ENCODE measurements around the gene TEK. TPM values are rescaled to one million over a fixed set of nuclear protein-coding genes. Genes with fewer than 3 reads are reported as not detected.
A peak's percentile ranks its signal among the peaks of the same experiment; 100 is the strongest.
"Not testable (repeated sequence)": the region's sequence is repeated elsewhere in the genome, so short reads cannot be mapped to it uniquely, and the experiment has no call there.

TEK gene
- total RNA-seq, result 8.1 TPM

DNA sequence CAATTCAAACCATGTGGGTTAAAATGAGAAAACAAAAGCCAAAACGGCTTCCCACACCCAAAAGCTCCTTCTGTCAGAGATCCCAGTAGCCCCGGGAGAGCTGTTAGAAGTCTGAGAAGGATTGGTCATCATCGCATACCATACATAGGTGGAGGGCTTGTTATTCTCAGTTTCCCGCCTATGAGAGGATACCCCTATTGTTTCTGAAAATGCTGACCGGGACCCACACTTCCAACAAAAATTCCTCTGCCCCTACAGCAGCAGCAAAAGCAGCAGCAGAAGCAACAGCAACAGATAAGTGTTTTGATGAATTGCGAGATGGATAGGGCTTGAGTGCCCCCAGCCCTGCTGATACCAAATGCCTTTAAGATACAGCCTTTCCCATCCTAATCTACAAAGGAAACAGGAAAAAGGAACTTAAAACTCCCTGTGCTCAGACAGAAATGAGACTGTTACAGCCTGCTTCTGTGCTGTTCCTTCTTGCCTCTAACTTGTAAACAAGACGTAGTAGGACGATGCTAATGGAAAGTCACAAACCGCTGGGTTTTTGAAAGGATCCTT is at the start of gene TEK:
Gene TEK (plus strand): TSS at position 245 of the 561 bp plus-strand sequence. CDS start 366 bp downstream, outside the sequence.
- no peak for DNase-seq (ENCODE audit: low spot score)

DNA sequence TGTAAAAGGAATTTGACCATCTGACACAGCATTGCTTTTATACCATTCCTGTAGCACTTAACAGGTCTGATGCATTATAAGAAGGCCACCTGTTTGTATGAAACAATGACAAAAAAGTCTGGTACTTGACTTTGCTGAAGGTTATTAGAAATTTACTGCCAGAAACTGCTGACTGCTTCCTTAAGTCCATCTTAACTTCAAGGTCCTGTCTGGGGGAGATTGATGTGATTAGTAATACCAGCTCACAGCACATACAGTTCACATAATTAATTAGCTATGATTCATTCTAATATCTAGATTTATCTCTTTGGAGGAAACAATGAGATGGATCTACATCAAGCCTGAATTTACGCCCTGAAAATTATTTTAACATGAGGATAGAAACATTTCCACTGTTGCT is 49.6 kb upstream of the TEK start:
- no peak for DNase-seq (ENCODE audit: low spot score)

DNA sequence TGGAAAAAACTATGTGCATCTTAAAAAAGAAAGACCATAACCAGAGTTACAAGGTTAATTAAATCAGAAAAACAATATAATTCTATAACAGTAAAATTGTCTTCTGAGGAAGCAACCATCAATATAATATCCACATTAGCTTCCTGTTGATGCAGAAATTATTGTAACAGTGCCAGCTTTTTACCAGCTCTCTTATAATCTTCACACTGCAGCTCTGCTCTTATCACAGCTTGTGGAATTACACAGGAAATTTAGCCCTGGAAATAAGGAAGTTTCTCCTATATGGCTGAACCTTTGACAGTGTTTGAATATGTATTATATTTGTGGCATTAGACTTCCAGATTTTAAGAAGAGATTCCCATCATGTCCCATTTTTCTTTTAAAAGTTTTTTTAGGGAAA is 49.1 kb upstream of the TEK start:
- DNase-seq (ENCODE audit: low spot score), result no peak

DNA sequence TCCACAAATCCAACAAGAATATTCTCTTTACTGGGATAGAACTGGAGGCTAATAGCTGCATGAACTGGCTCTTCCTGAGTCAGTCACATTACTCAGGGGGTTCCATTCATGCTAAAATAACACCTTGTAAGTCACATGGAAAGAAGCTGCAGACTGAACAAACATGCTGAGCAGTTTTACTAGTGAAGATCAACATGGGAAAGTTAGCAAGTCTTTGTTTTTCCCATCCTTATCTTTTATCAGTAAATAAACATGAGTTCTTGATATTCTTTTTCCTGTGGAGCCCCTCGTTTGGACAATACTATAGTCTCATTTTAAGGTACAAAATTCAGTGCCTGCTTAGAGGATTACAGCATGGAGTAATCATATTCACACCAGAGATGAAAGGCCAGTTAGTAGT is 43.7 kb upstream of the TEK start:
- no peak for DNase-seq (ENCODE audit: low spot score)

DNA sequence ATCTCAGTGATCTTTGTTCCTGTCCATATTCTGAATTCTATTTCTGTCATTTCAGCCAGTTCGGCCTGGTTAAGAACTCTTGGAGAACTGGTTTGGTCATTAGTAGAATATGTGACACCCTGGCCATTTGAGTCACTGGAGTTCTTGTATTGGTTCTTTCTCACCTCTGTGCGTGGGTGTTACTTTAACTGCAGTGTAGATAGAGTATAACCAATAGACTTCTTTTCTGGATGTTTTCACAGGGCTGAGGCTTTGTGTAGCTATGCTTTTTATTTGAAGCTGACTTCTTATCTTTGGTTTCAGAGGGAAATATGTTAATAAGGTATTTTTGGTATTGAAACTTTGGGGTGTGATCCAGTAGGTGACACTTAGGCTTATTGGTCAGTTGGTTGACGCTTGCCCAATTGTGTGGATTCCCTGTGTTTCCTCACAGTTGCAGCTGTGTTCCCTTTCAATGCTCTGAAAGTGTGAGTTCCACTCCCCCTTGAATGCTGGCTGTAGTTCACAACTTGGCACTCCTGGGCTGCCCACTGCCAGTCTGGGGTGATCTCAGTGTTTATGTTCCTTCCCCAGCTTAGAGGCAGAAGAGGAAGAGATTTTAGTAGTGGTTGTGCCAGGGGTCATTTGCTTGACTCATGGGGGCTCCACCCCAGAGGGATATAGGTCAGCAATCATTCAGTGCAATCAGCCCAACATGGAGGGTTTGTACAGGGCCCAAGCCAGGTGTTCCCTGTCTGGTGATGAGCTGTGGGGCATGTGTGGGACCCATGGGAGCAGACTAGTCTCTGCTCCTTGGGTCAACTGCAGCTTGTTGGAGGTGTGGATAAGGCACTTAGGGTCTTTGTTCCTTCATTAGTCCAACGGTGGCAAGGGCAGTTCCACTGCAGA is 34.9 kb upstream of the TEK start:
- no peak for DNase-seq (ENCODE audit: low spot score)

DNA sequence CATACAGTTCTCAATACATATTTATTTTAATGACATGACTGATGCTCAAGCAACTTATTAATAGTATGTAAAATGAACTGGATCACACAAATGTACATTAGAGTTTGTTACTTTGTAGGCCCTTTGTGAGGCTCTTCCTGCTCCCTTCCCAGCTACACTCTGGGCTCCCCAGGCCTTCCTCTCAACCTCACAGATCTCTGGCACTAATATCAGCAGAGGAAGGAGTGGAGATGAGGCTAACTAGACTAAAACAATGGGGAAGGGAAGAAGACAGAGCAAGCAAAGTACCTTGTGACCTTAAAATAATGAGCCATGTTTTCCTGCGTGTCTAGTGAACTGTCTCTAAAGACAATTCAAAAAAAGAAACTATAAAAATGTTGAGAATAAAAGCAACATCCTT is 30.3 kb upstream of the TEK start:
- DNase-seq (ENCODE audit: low spot score), result no peak

DNA sequence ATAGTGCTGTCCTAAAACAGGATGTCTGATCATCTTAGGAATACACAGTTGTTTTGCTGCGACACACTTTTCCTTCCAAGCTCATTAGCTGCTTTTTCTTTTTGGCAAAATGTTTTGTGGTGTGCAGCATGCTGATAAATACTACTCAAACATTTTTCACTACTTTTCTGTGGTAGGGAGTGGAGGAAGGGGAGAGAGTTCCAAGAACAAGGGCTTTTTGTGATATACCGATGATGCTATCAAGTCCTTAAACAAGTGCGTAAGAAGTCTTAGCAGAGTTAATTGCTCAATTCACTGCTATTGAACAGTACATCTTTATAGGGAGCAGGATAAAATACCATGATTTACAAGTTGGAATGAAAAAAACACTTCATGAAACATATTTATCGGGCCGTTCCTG is 23.6 kb upstream of the TEK start:
- no peak for DNase-seq (ENCODE audit: low spot score)

DNA sequence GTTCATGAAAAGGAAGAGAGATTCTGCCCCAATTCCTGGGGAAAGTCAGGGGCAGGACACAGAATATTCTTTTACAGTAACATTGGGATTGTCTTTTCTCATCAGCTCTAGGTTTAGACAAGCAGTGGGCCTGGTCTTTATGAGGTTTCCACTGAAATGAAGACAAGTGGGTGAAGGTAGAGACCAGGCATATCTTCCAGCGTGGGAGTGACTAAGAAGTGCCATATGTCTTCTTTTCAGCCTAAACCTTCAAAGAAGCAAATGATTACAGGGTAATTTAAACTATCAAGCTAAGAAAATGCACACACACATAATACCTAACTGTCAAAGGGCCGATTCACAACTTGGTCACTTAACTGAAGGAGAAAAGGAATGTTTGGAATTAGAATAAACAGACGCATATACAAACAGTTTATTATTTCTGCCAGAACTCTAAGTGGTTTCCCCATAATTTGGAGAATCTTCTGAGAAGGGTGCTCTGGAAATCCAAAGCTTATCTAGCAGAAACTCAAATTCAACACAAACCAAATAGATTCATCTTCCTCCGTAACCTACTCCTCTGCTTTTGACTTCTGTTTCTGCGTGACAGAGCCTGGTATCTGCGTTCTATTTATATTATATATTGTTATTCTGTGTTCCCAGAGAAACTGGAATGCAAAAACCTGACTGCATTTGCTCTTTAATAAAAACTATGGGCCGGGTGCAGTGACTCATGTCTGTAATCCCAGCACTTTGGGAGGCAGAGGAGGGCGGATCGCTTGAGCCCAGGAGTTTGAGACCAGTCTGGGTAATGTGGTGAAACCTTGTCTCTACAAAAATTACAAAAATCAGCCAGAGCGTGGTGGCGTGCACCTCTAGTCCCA is 22.0 kb upstream of the TEK start:
- DNase-seq (ENCODE audit: low spot score), result no peak

DNA sequence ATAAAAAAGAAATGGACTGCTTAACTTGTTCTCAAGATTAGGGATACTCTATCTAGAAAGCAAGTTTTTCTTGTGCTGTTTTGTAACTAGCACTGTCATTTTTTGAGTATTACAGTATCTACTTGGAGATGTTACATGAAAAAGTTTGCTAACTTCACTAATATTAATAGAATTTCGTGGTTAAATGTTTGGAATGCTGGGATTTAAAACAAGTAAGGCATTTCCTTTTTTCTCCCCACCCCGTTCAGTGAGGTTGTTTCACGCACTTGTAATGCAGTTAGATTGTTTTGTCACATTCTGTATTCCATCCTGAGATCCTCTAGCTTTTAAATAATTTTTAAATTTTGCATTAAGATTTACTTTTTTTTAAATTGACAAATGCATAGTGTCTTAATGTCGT is 20.0 kb upstream of the TEK start:
- DNase-seq (ENCODE audit: low spot score), result no peak

DNA sequence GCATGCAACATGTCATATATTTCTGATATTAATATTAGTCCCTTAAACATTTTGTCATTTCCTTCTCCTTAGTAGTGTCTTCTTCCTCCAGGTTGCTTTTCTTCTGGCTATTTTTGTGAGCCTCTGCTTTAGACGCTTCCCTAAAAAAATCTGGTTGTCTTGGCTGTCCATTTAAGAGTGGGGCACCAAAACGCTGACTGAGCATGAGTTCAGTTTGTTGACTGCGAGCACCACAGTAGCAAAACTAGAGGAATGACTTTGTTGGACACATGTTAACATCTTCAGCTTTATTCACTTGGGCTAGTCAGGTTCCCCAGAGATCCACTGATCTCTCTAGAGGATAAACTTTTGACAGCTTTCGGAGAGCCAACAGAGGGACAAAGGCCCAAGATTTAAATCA is 19.3 kb upstream of the TEK start:
- DNase-seq (ENCODE audit: low spot score), result no peak

DNA sequence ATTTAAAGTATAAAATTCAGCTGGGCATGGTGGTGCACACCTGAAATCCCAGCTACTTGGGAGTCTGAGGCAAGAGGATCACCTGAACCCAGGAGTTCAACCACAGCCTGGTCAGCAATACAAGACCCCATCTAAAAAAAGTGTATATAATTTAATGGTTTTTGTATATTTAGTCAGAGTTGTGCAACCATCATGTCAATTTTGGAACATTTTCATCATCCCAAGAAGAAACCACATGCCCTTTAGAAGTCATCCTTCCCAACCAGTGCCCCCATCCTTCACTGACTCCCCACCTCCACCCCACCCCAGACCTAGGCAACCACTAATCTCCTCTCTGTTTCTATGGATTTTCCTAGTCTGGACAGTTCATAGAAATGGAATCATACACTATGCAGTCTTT is 18.8 kb upstream of the TEK start:
- no peak for DNase-seq (ENCODE audit: low spot score)

DNA sequence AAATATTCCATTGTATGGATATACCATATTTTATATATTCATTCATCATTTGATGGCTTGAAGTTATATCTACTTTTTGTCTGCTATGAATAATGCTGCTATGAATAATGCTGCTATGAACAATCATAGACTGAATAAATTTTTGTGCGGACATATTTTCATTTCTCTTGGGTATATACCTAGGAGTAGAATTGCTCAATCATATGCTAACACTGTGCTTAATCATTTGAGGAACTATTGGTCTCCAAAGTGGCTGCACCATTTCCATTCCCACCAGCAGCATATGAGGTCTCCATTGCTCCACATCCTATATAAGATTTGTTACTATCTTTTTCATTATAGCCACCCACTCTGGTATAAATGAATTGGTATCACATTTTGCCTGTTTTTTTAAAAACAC is 18.3 kb upstream of the TEK start:
- no peak for DNase-seq (ENCODE audit: low spot score)

DNA sequence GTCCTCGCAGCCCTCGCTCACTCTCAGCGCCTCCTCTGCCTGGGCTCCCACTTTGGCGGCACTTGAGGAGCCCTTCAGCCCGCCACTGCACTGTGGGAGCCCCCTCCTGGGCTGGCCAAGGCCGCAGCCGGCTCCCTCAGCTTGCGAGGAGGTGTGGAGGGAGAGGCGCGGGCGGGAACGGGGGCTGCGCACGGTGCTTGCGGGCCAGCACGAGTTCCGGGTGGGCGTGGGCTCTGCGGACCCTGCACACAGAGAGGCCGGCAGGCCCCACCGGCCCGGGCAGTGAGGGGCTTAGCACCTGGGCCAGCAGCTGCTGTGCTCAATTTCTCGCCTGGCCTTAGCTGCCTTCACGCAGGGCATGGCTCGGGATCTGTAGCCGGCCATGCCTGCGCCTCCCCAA is 16.5 kb upstream of the TEK start:
- DNase-seq (ENCODE audit: low spot score), result not testable (repeated sequence)

DNA sequence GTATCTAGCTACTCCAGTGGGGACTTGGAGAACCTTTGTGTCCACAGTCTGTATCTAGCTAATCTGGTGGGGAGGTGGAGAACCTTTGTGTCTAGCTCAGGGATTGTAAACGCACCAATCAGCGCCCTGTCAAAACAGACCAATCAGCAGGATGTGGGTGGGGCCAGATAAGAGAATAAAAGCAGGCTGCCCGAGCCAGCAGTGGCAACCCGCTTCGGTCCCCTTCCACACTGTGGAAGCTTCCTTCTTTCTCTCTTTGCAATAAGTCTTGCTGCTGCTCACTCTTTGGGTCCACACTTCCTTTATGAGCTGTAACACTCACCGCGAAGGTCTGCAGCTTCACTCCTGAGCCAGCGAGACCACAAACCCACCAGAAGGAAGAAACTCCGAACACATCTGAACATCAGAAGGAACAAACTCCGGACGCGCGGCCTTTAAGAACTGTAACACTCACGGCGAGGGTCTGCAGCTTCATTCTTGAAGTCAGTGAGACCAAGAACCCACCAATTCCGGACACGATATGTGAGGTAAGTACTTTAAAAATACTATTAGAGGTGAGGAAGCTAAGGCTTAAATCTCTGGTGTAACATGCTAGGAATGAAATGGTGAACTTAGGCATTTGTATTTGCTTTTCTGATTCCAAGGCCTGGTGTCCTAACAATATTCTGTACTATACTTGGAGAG is 15.5 kb upstream of the TEK start:
- not testable (repeated sequence) for DNase-seq (ENCODE audit: low spot score)

DNA sequence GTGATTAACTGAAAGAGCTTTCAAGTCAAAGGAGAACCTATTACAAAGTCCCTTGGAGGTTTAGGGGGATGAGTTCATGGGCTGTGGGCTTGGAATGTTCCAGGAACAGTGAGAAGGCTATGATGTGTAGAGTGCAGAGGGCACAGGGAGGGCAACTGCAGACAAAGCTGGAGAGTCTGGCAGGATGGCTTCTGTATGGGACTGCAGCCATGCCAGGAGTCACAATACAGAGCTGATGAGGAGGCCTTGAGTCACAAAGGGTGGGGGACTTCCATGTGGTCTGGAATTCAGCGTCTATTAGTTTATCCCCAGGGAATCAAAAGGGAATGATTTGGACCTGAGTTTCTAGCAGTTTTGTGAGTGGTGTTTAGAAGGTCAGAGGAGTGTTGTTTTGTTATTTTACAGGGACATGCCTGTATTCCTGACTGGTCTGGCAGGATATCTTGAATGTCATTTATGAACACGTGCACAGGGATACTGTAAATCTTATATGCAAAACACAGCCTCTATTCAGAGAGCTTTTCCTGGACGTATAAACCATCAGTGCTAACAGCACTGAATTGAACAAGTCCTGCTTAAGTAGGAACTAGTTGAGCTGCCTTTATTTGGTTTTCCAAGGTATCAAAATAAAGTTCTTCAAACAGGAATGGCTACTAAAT is 14.3 kb upstream of the TEK start:
- DNase-seq (ENCODE audit: low spot score), result no peak

DNA sequence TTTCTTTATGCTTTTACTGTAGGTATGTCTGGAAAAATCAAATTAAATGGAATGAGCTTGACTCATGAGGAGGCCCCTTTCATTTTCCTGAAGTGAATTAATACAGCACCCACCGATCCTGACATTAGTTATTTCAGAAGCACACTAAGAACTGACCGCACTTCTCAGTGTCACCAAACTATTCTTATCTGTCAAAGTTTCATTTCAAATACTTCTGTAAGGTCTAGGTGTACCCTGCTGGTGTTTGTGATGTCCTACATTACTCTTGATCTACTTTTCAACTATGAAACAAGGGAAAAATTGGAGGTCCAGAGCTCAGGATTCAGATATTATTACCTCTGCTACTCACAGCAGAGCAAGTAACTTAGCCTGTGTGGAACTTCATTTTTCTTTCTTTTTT is 1.8 kb upstream of the TEK start:
- DNase-seq (ENCODE audit: low spot score), result no peak

DNA sequence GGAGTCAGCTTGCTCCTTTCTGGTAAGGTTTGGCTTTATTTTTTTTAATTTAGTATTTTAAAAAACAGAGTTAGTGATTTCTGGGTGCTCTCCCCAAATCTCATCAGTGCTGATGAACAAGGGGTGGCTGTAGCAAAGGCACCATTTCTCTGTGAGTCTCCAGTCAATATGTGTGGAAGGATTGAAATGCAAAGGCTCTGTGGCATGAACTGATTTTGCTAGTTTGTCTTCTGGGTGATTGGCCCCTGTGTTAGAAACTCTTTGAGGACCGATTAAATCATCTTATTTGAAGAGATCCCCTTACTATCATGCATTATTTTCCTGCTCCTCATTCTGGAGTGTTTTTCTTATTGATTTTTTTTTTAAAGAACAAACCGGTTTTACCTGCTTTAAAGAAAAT is 596 bp downstream of the TEK start:
- no peak for DNase-seq (ENCODE audit: low spot score)

DNA sequence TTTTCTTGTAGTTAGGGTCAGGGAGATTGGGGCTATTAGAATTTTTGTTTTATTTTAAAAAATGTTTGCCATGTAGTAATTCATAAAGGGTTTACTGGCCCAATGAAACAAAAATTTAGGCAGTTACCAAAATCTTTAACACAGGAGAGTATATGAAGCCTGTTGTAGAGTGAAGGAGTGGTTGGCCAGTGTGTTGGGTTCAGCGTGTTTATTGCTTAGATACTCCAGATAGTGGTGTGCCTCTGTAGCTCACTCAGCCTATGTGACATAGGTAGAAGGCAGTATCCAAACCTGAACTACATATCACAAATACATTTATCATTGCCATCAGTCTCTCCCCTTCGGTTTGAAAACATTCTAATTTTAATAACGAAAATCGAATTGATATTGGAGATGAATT is 1.2 kb downstream of the TEK start:
- DNase-seq (ENCODE audit: low spot score), result no peak

DNA sequence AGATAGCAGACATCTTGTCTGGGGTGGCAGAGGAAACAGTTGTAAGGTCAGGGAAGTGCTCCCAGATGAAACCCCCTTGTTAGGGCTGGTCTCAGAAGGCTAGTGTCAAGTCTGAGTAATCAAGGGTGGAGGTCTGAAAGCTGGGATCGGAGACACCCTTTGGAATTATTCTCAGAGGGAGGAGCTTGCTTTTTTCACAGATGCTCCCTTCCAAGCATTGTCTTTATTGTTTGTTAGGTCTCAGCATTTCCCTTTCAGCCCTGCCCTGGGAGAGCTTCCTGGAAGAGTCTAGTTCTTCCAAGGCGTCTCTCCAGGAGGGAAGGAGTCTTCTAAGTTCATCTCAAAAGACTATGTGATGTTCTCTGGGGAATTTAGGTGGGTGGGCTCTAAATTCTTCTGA is 3.2 kb downstream of the TEK start:
- no peak for DNase-seq (ENCODE audit: low spot score)

DNA sequence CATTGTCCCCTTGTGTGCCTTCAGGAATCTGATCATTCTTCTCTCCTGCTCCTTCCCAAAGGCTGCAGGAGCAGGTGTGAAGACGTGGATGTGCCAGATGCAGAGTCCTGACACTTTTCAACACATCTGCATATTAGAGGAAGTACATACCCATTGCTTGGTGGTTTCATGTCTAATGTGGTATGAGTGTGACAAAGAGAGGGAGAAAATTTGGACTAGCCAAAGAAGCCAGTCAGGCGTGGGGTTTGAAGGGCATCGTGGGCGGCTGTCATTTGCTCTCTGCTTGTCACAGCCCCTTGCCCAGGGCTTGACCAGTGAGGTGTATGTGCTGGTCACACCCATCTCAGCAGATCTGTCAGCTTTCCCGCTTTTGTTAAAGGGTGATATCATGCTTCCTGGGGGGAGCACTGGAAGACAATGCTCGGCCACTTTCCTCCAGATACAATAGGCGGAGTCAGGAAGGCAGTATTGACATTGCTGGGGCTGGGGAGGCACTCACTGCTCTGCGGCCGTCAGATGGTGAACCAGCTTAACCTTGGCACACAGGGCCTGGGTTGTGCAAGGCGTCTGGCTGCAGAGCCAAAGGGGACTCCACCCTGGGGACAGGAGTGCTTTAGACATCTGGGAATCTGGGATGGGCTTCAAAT is 8.6 kb downstream of the TEK start:
- peak; percentile 81 for DNase-seq (ENCODE audit: low spot score)

DNA sequence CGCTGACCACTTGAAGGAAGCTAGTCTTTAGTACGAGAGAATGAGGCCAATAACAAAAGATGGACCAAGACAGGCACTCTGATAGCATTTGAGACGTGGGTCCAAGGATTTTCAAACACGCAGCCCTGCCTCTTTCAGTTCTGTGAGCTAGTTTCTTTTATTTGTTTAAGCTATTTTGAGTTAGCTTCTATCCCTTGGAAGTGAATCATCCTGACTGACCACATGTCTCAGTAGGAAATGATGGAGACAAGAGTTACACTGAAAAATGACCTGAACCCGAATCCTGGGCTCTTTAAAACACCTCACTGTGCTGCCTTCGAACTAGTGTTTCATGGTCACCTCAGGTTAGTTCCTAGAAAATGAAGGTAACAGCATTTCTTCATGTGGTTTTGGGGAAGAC is 9.9 kb downstream of the TEK start:
- DNase-seq (ENCODE audit: low spot score), result no peak

Measured in mucosa of gallbladder (tissue), 1 donor.